Measurements from ENCODE around the gene CFAP92. TPM values are rescaled to one million over a fixed set of nuclear protein-coding genes. Genes with fewer than 3 reads are reported as not detected.
A peak's percentile ranks its signal among the peaks of the same experiment; 100 is the strongest.

The CFAP92 gene
- total RNA-seq, 2 experiments from 2014 or later = 0.19 to 0.45 TPM

DNA sequence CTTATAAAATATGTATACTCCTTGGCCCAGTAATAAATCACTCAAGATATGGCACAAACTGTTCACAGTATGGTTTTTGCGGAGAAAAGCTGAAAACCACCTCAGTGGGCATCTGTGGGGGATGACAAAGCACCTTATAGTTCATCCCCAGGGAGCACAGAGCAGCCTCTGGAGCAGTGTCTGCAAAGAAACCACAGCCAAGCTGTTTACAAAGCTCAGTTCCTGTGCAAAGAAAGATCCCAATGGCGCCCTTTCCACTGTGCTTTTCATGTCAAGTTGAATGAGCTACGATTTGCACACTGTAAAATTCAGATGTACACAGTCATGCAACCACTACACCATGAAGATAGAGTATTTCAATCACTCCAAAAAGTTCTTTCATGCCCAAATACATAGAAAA lies 4.7 kb upstream of the CFAP92 start:
- peaks cover 75% of the 10 kb centered on the region for H3K4me1 Mint-ChIP-seq (ENCODE audit: low read depth)
- TF ChIP-seq, protein P1, sequence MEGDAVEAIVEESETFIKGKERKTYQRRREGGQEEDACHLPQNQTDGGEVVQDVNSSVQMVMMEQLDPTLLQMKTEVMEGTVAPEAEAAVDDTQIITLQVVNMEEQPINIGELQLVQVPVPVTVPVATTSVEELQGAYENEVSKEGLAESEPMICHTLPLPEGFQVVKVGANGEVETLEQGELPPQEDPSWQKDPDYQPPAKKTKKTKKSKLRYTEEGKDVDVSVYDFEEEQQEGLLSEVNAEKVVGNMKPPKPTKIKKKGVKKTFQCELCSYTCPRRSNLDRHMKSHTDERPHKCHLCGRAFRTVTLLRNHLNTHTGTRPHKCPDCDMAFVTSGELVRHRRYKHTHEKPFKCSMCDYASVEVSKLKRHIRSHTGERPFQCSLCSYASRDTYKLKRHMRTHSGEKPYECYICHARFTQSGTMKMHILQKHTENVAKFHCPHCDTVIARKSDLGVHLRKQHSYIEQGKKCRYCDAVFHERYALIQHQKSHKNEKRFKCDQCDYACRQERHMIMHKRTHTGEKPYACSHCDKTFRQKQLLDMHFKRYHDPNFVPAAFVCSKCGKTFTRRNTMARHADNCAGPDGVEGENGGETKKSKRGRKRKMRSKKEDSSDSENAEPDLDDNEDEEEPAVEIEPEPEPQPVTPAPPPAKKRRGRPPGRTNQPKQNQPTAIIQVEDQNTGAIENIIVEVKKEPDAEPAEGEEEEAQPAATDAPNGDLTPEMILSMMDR (IDR thresholded peaks at IDR 0.05) = no peak
- Histone ChIP-seq H3K9me3 (ENCODE audit: control insufficient read depth in 1 of 2, insufficient read depth in 1 of 2, low read length in 2 of 2) (peaks cover 0 to 6% of the 10 kb centered on the region in 2 experiments), H3K27ac (ENCODE audit: low read depth in 1 of 2, low read length in 2 of 2) (no peak overlapping the region), H3K27me3 (ENCODE audit: control insufficient read depth in 1 of 2, insufficient read depth in 2 of 2, low read length in 2 of 2) (peaks cover 24 to 35% of the 10 kb centered on the region in 2 experiments), H3K4me1 (ENCODE audit: insufficient read depth, low read length) (peaks cover 51% of the 10 kb centered on the region), H3K36me3 (ENCODE audit: insufficient read depth, low read length) (no peaks in the 10 kb centered on the region), H3K4me3 (ENCODE audit: low read length) (no peak overlapping the region)
- H3K27ac Mint-ChIP-seq = peak overlapping the region; percentile 8
- POLR2A ChIA-PET = interaction anchor here (1.1 to 5.7 kb wide), 7 partner anchors 13 to 318 kb away, joined by 3 to 49 read pairs (median 3); no protein-coding TSS in a partner anchor
- ATAC-seq (ENCODE audit: poor library complexity) = no peak
- intact Hi-C loops (cut with DNase I, micrococcal nuclease) = no loop called here
- peaks cover 26% of the 10 kb centered on the region for H3K27me3 Mint-ChIP-seq
- CTCF ChIA-PET = interaction anchor here (0.8 to 1.6 kb wide), 4 partner anchors 18 to 54 kb away, joined by 3 to 7 read pairs (median 4); no protein-coding TSS in a partner anchor
- H3K9me3 Mint-ChIP-seq = no peaks in the 10 kb centered on the region
- no peak overlapping the region for H3K4me3 Mint-ChIP-seq
- no peak for DNase-seq
- H3K36me3 Mint-ChIP-seq (ENCODE audit: low read depth) = no peaks in the 10 kb centered on the region

GRCh38 chr3:128997486-128998133 lies 3.7 kb upstream of the CFAP92 start:
- Histone ChIP-seq H3K27ac (ENCODE audit: low read depth in 1 of 2, low read length in 2 of 2) (no peak overlapping the region), H3K4me1 (ENCODE audit: insufficient read depth, low read length) (peaks cover 51% of the 10 kb centered on the region), H3K4me3 (ENCODE audit: low read length) (no peak overlapping the region), H3K36me3 (ENCODE audit: insufficient read depth, low read length) (no peaks in the 10 kb centered on the region), H3K9me3 (ENCODE audit: control insufficient read depth in 1 of 2, insufficient read depth in 1 of 2, low read length in 2 of 2) (peaks cover 0 to 6% of the 10 kb centered on the region in 2 experiments), H3K27me3 (ENCODE audit: control insufficient read depth in 1 of 2, insufficient read depth in 2 of 2, low read length in 2 of 2) (peaks cover 17 to 26% of the 10 kb centered on the region in 2 experiments)
- Mint-ChIP-seq H3K27me3 (peaks cover 17% of the 10 kb centered on the region), H3K9me3 (no peaks in the 10 kb centered on the region), H3K36me3 (ENCODE audit: low read depth) (no peaks in the 10 kb centered on the region), H3K27ac (no peak overlapping the region), H3K4me3 (no peak overlapping the region), H3K4me1 (ENCODE audit: low read depth) (peaks cover 70% of the 10 kb centered on the region)
- no peak for ATAC-seq (ENCODE audit: poor library complexity)
- CTCF ChIA-PET = interaction anchor here (0.8 to 1.6 kb wide), 3 partner anchors 19 to 55 kb away, joined by 3 to 7 read pairs (median 4); no protein-coding TSS in a partner anchor
- DNase-seq = no peak
- intact Hi-C loops (cut with DNase I, micrococcal nuclease) = no loop called here
- POLR2A ChIA-PET = interaction anchor here (1.3 to 5.7 kb wide), 4 partner anchors 19 to 317 kb away, joined by 3 to 49 read pairs (median 4); no protein-coding TSS in a partner anchor
- TF ChIP-seq, protein P1 (IDR thresholded peaks at IDR 0.05) = no peak

DNA sequence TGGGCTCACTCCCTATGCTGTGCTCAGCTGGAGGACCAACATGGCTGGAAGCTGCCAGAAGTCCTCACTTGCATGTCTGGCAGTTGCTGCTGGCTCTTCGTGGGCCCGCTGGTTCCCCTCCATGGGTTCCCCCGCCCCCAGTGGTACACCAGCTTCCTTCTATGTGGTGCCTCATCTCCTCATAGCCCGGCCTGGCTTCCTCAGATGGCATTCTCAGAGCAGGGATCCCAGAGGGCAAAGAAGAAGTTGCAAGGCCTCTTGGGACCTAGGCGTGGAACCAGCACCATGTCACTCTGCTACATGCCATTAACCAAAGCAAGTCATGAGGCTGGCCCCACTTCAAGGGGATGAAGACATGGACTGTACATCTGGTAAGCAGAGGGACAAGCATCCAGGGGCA lies 2.9 kb upstream of the CFAP92 start:
- H3K36me3 Mint-ChIP-seq (ENCODE audit: low read depth) = no peaks in the 10 kb centered on the region
- intact Hi-C loops (cut with DNase I, micrococcal nuclease) = no loop called here
- Histone ChIP-seq H3K27ac (ENCODE audit: low read depth in 1 of 2, low read length in 2 of 2) (no peak overlapping the region), H3K36me3 (ENCODE audit: insufficient read depth, low read length) (no peaks in the 10 kb centered on the region), H3K27me3 (ENCODE audit: control insufficient read depth in 1 of 2, insufficient read depth in 2 of 2, low read length in 2 of 2) (peaks cover 11 to 17% of the 10 kb centered on the region in 2 experiments), H3K4me1 (ENCODE audit: insufficient read depth, low read length) (peaks cover 43% of the 10 kb centered on the region), H3K9me3 (ENCODE audit: control insufficient read depth in 1 of 2, insufficient read depth in 1 of 2, low read length in 2 of 2) (peaks cover 0 to 6% of the 10 kb centered on the region in 2 experiments), H3K4me3 (ENCODE audit: low read length) (no peak overlapping the region)
- H3K27me3 Mint-ChIP-seq = peaks cover 10% of the 10 kb centered on the region
- H3K4me3 Mint-ChIP-seq = no peak overlapping the region
- no peaks in the 10 kb centered on the region for H3K9me3 Mint-ChIP-seq
- no peak overlapping the region for H3K27ac Mint-ChIP-seq
- no peak for DNase-seq
- TF ChIP-seq, protein P1 (IDR thresholded peaks at IDR 0.05) = no peak
- CTCF ChIA-PET = interaction anchor here (4.2 kb wide), 1 partner anchor 20 kb away, joined by 13 read pairs; no protein-coding TSS in a partner anchor
- H3K4me1 Mint-ChIP-seq (ENCODE audit: low read depth) = peaks cover 64% of the 10 kb centered on the region
- POLR2A ChIA-PET = interaction anchor here (3.7 kb wide), 1 partner anchor 19 kb away, joined by 41 read pairs; no protein-coding TSS in a partner anchor
- no peak for ATAC-seq (ENCODE audit: poor library complexity)
